HCT116 (cell line): ENCODE measurements around the gene AMELX. TPM values are rescaled to one million over a fixed set of nuclear protein-coding genes. Genes with fewer than 3 reads are reported as not detected.

ENCODE experiments used
- ATAC-seq: fragments of 200-7000 bp; cut with Tn5 transposase; 2 replicates; pipeline ENCODE4 v1.9.1; 2020; ENCODE audit warnings: mild to moderate bottlenecking, moderate library complexity
- BruUV-seq: library from RNA; stranded (reverse); fragments of 400-500 nt; replicated peaks from 2 replicates; lab custom pipeline; 2021; lab: Mats Ljungman, UMichigan
- CTCF ChIA-PET: fragments of 300-600 bp; sonication (Branson Sonifier 250); formaldehyde crosslinking; loops from one replicate; lab custom pipeline; 2021; ENCODE audit warnings: antibody characterized with exemption; lab: Charles Lee
- POLR2A ChIA-PET: fragments of 300-600, 350-600 bp; sonication (Branson Sonifier 250); formaldehyde crosslinking; loops from one replicate; lab custom pipeline; 2021; ENCODE audit warnings: antibody characterized with exemption; lab: Charles Lee
- RAD21 ChIA-PET, 2 experiments: fragments of 300-600 bp; sonication (Branson Sonifier 250); formaldehyde crosslinking; loops; one replicate each; lab custom pipeline; 2023; ENCODE audit warnings: low total read pairs in 2 of 2; ENCODE audit not compliant: uncharacterized antibody in 2 of 2, unreplicated experiment in 2 of 2, low non-redundant PET in 1 of 2; lab: Charles Lee
- DNase-seq: peaks from one replicate; pipeline ENCODE4 v3.0.0-alpha.2; 2010; ENCODE audit warnings: low read depth, low spot score
- H2AFZ ChIP-seq: fragments of 200-600 bp; shearing (Covaris generic), sonication (generic); 2 replicates; pipeline ENCODE4 v1.6.1; 2017; ENCODE audit warnings: low read depth, mixed run types, mixed read lengths, antibody characterized with exemption, low read length; ENCODE audit not compliant: poor library complexity, severe bottlenecking
- H3K27ac ChIP-seq: 2 replicates; pipeline ENCODE4 v1.5.1; 2012; ENCODE audit warnings: low read depth, low read length
- H3K27me3 ChIP-seq: fragments of 200-600 bp; sonication (generic); 2 replicates; pipeline ENCODE4 v1.6.1; 2016; ENCODE audit warnings: mixed run types, low read length, mixed read lengths; ENCODE audit not compliant: insufficient read depth
- H3K36me3 ChIP-seq, 2 experiments: fragments of 200-500 bp in 1 of 2; fragments of 200-600 bp in 1 of 2; sonication (Bioruptor generic) in 1 of 2; sonication (generic) in 1 of 2; 2 replicates each; pipeline versions ENCODE4 v1.5.1 to v1.6.1; 2014 to 2016; ENCODE audit warnings: low read length in 2 of 2, inconsistent platforms in 1 of 2, mixed read lengths in 1 of 2, mixed run types in 1 of 2; ENCODE audit not compliant: insufficient read depth in 2 of 2, control insufficient read depth in 1 of 2
- H3K4me1 ChIP-seq, 2 experiments: fragments of 200-600 bp in 1 of 2; sonication (generic) in 1 of 2; 2 replicates each; pipeline versions ENCODE4 v1.5.1 to v1.6.1; 2012 to 2017; ENCODE audit warnings: low read length in 2 of 2, inconsistent platforms in 1 of 2, mild to moderate bottlenecking in 1 of 2, mixed read lengths in 1 of 2, mixed run types in 1 of 2, moderate library complexity in 1 of 2; ENCODE audit not compliant: insufficient read depth in 2 of 2, control insufficient read depth in 1 of 2
- H3K4me2 ChIP-seq: fragments of 200-600 bp; sonication (generic); 2 replicates; pipeline ENCODE4 v1.6.1; 2017; ENCODE audit warnings: mixed run types, low read length, mixed read lengths
- H3K4me3 ChIP-seq, 2 experiments: fragments of 200-600 bp in 1 of 2; sonication (generic) in 1 of 2; replicated peaks in 1 of 2; 2 replicates each; pipeline ENCODE4 v1.5.1; 2011 to 2016; ENCODE audit warnings: low read length in 2 of 2, control low read depth in 1 of 2, low read depth in 1 of 2, mild to moderate bottlenecking in 1 of 2, mixed read lengths in 1 of 2, mixed run types in 1 of 2
- H3K79me2 ChIP-seq: fragments of 200-600 bp; sonication (generic); 2 replicates; pipeline ENCODE4 v1.6.1; 2017; ENCODE audit warnings: mild to moderate bottlenecking, mixed run types, low read length, moderate library complexity, mixed read lengths; ENCODE audit not compliant: insufficient read depth
- H3K9ac ChIP-seq: fragments of 200-600 bp; sonication (generic); 2 replicates; pipeline ENCODE4 v1.6.1; 2016; ENCODE audit warnings: low read length, mixed read lengths
- H3K9me2 ChIP-seq: fragments of 200-600 bp; sonication (generic), shearing (Covaris generic); 2 replicates; pipeline ENCODE4 v1.6.1; 2017; ENCODE audit warnings: mixed run types, mild to moderate bottlenecking, moderate library complexity; ENCODE audit not compliant: insufficient read depth
- H3K9me3 ChIP-seq, 2 experiments: fragments of 200-500 bp in 1 of 2; fragments of 200-600 bp in 1 of 2; sonication (Bioruptor generic) in 1 of 2; sonication (generic) in 1 of 2; 2 replicates each; pipeline ENCODE4 v1.6.1; 2014 to 2017; ENCODE audit warnings: low read length in 2 of 2, mixed read lengths in 2 of 2, inconsistent platforms in 1 of 2, low read depth in 1 of 2, mild to moderate bottlenecking in 1 of 2, mixed run types in 1 of 2, moderate library complexity in 1 of 2; ENCODE audit not compliant: control insufficient read depth in 1 of 2, insufficient read depth in 1 of 2
- H4K20me1 ChIP-seq: fragments of 200-600 bp; sonication (generic), shearing (Covaris generic); 2 replicates; pipeline ENCODE4 v1.6.1; 2017; ENCODE audit warnings: mixed run types, mild to moderate bottlenecking, moderate library complexity; ENCODE audit not compliant: insufficient read depth
- CBX3 ChIP-seq: IDR thresholded peaks from 2 replicates; pipeline ENCODE4 v1.6.1; 2012; ENCODE audit warnings: low read depth
- EGR1 ChIP-seq: IDR thresholded peaks from 2 replicates; pipeline ENCODE4 v1.6.1; 2012; ENCODE audit warnings: low read depth
- ELF1 ChIP-seq: IDR thresholded peaks from 2 replicates; pipeline ENCODE4 v1.6.1; 2012; ENCODE audit warnings: low read depth, borderline replicate concordance
- EZH2 ChIP-seq: fragments of 200-600 bp; sonication (generic); IDR thresholded peaks from 2 replicates; pipeline ENCODE4 v1.6.1; 2017; ENCODE audit warnings: antibody characterized with exemption, mixed run types
- EZH2phosphoT487 ChIP-seq: fragments of 200-600 bp; IDR thresholded peaks from 2 replicates; pipeline ENCODE4 v1.6.1; 2018; ENCODE audit warnings: antibody characterized with exemption, borderline replicate concordance
- FOSL1 ChIP-seq: IDR thresholded peaks from 2 replicates; pipeline ENCODE4 v1.6.1; 2012; ENCODE audit warnings: low read depth
- JUND ChIP-seq: IDR thresholded peaks from 2 replicates; pipeline ENCODE4 v1.6.1; 2012
- POLR2A ChIP-seq: IDR thresholded peaks from 2 replicates; pipeline ENCODE4 v1.7.0; 2011; ENCODE audit warnings: borderline replicate concordance; ENCODE audit not compliant: insufficient read depth, insufficient read length; ENCODE audit errors: extremely low read depth
- SIN3A ChIP-seq: IDR thresholded peaks from 2 replicates; pipeline ENCODE4 v1.6.1; 2012; ENCODE audit warnings: low read depth
- SRF ChIP-seq: IDR thresholded peaks from 2 replicates; pipeline ENCODE4 v1.6.1; 2012; ENCODE audit warnings: low read depth
- ZFX ChIP-seq: fragments of 450-650 bp; IDR thresholded peaks from 2 replicates; pipeline ENCODE4 v1.6.1; 2017
- ZNF274 ChIP-seq: fragments of 200-500 bp; sonication (Bioruptor generic); IDR thresholded peaks from 2 replicates; pipeline ENCODE4 v1.6.1; 2014; ENCODE audit warnings: mild to moderate bottlenecking, low read depth, low read length, inconsistent platforms
- intact Hi-C: fragments of 100-400 bp; cut with micrococcal nuclease; formaldehyde crosslinking; loops from 2 replicates; pipeline ENCODE4 v1.10.0; 2022
- total RNA-seq: library from RNA; stranded (reverse); gene quantifications from one replicate; pipeline ENCODE4 v1.2.1, GENCODE V29; 2021; ENCODE audit not compliant: unreplicated experiment
- TF ChIP-seq, protein P1 (sequence below): IDR thresholded peaks from 2 replicates; pipeline ENCODE4 v1.6.1; 2011; ENCODE audit warnings: mild to moderate bottlenecking, low read length, moderate library complexity; ENCODE audit not compliant: insufficient replicate concordance; ENCODE audit errors: extremely low read depth
- TF ChIP-seq, protein P2 (sequence below): IDR thresholded peaks from 2 replicates; pipeline ENCODE4 v1.6.1; 2012

The AMELX gene
- total RNA-seq, 1 experiment from 2014 or later, result not detected

GRCh38 chrX:11264925-11265324 is 28.3 kb upstream of the AMELX start (continued):
- TF ChIP-seq POLR2A (no peak), FOSL1 (no peak), EZH2phosphoT487 (no peak), CBX3 (no peak), ELF1 (no peak)

GRCh38 chrX:11265352-11265751 is 27.9 kb upstream of the AMELX start:
- CTCF ChIA-PET, result no interaction called here
- RAD21 ChIA-PET, result no interaction called here
- ATAC-seq, result no peak
- Histone ChIP-seq H2AFZ (no peak overlapping the region), H3K9me3 (no peaks in the 10 kb centered on the region), H4K20me1 (no peaks in the 10 kb centered on the region), H3K4me3 (no peak overlapping the region), H3K9ac (no peak overlapping the region), H3K9me2 (no peaks in the 10 kb centered on the region), H3K4me2 (no peak overlapping the region), H3K36me3 (no peaks in the 10 kb centered on the region), H3K79me2 (no peaks in the 10 kb centered on the region), H3K4me1 (no peaks in the 10 kb centered on the region), H3K27ac (no peak overlapping the region), H3K27me3 (no peaks in the 10 kb centered on the region)
- intact Hi-C loops, result no loop called here
- no peak for DNase-seq
- no TSS peak for BruUV-seq
- POLR2A ChIA-PET, result no interaction called here
- TF ChIP-seq SIN3A, result no peak
- TF ChIP-seq SRF, result no peak
- no peak for TF ChIP-seq FOSL1
- no peak for TF ChIP-seq EZH2
- TF ChIP-seq JUND, result no peak
- TF ChIP-seq EGR1, result no peak
- no peak for TF ChIP-seq ZFX
- TF ChIP-seq POLR2A, result no peak
- TF ChIP-seq, protein P1, sequence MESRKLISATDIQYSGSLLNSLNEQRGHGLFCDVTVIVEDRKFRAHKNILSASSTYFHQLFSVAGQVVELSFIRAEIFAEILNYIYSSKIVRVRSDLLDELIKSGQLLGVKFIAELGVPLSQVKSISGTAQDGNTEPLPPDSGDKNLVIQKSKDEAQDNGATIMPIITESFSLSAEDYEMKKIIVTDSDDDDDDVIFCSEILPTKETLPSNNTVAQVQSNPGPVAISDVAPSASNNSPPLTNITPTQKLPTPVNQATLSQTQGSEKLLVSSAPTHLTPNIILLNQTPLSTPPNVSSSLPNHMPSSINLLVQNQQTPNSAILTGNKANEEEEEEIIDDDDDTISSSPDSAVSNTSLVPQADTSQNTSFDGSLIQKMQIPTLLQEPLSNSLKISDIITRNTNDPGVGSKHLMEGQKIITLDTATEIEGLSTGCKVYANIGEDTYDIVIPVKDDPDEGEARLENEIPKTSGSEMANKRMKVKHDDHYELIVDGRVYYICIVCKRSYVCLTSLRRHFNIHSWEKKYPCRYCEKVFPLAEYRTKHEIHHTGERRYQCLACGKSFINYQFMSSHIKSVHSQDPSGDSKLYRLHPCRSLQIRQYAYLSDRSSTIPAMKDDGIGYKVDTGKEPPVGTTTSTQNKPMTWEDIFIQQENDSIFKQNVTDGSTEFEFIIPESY, result no peak
- TF ChIP-seq ZNF274, result no peak
- TF ChIP-seq, protein P2, sequence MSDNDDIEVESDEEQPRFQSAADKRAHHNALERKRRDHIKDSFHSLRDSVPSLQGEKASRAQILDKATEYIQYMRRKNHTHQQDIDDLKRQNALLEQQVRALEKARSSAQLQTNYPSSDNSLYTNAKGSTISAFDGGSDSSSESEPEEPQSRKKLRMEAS, result no peak
